DMS153 (cell line): Measurements from ENCODE around the gene MAPK4.

ENCODE experiments used
- DNase-seq: peaks from one replicate; lab custom pipeline; 2025; lab: John Stamatoyannopoulos, UW

Gene MAPK4

DNA sequence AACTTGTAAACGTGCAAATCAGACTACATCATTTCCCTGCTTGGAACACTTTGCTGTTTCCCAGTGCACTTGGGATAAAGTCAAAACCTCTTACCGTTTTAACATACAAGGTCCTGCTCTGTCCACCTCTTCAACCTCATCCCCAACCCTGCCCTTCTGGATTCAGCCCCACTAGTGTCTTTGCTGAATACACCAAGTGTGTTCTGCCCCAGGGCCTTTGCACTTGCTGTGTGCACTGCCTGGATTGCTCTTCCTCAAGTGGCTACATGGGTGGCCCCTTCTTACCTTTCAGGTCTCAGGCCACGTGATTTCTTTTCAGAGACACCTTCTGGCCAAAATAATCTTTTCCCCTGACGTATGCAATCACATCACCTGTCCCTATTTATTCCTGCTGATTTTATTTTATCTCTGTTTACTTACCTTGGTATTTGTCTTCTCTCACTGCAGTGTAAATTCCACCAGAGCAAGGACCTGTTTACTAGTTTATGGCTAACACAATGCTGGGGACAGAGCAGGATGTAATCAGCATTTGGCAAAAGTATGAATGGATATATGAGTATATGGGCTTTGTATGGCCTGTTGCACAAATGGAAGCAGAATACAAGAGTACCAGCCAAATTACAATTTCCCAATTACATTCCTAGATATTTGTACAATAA is 63.9 kb downstream of the MAPK4 start:
- DNase-seq: no peak

GRCh38 chr18:50624981-50625380 is 65.1 kb downstream of the MAPK4 start:
- DNase-seq: no peak

DNA sequence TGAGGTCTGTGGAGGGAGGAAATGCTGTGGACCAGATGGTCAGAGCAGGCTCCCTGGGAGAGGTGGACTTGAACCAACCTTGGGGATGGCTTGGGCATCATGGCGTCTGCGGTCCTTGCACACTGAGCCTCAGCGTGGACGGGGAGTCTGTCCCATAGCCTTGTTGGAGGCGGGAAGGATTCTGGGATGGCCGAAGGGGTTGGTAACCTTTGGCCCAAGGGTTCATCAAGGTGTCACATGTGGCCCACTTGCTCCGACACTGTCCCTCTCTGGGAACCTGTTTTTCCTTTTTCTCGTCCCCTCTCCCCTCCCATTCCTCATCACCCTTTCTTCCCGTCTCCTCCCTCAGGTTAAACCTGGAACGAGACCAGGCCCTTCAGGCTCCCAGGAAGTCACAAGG is 66.4 kb downstream of the MAPK4 start:
- no peak for DNase-seq

DNA sequence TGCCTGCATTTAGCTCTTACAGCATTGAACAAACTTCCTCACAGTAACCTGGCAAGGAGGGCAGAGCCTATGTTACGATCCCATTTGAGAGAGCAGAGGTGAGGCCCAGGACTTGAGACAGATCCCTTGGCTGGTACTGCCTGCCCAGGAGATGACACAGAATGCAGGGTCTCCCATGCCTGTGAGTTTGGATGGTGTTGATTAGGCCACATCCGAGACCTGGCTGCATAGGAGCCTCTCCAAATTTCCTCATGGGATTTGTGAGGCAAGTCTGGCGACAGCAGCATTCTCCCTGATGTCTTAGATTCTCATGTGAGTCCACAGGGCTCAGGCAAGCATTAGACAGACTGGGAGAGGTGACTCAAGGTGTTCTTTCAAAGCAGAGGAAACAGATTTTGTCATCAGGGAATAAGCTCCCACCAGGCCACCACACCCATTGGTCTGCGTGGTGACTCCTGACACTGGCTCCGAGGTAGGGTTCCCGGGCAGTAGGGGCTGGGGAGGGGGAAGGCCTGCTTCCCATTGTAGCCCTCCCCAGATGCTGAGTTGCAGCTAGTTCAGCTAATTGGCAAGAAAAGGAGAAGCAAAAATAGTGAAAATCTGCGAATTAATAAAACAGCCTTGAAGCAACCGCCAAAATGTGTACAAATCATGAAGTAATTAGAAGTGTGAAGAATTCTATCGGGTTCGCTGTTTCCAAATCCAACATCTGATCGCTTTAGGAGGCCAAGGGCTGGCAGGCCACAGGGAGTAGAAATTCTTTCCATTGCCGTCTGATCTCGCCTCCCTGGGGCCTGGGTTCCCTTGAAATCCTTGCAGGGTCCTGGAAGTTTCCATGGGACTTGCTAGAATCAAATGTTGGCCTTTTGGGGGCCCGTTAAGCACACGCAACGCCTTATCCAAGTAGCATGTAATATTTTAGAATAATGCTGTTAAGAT is 68.0 kb downstream of the MAPK4 start:
- no peak for DNase-seq

DNA sequence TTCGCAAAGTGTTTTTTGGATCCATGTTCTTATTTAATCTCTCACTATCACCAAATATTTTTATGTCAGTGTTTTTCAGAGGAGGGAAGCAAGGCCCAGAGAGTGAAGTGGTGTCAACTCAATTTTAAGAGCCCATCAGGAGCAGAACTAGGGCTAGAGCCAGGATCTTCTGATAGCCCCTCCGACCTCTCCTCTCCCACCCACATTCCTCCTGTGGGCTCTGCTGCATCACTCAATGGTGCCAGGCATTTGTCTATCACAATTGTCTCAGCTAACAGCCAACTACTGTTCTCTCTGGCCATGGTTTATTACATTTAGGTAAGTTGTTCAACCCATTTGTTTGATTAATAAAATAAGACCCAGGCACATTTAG is 68.6 kb downstream of the MAPK4 start:
- DNase-seq: no peak

GRCh38 chr18:50629148-50629631 is 69.3 kb downstream of the MAPK4 start:
- DNase-seq: peak; percentile 87

DNA sequence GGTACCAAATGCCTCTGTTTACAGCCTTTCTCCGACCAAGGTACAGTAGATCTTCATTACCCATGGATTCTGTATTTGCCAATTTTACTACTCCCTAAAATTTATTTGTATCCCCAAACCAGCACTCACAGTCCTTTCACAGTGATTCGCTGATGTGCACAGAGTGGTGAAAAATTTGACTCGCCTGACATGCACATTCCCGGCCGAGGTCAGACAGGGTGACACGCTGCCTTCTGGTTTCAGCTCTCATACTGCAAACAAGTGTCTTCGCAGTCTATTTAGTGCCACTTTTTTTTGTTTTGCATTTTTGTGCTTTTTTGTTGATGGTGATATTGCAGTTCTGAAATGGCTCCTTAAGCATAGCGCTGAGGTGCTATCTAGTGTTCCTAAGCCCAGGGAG is 71.0 kb downstream of the MAPK4 start:
- DNase-seq: no peak

- peak; percentile 40 for DNase-seq
These were observed 73.1 kb downstream of the MAPK4 start for GRCh38 chr18:50632895-50633515.

DNA sequence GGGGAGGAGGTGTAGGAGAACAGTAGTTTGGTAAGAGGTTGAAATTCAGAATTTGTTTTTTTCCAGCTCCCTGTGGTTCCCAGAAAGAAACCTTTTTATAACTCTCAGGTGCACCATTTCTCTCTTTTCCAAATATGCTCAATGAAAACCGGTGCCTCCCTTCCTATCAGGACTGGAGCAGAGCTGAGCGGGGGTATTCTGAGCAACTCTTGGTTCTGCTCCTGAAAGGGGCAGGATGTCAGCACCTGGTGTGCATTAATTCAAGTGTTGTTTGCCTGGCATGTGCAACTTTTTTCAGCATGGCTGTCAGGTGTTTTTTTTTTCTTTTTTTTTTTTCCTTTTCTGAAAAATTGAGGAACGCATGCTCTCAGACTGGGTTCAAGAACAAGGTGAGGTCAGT is 74.1 kb downstream of the MAPK4 start:
- DNase-seq: no peak

DNA sequence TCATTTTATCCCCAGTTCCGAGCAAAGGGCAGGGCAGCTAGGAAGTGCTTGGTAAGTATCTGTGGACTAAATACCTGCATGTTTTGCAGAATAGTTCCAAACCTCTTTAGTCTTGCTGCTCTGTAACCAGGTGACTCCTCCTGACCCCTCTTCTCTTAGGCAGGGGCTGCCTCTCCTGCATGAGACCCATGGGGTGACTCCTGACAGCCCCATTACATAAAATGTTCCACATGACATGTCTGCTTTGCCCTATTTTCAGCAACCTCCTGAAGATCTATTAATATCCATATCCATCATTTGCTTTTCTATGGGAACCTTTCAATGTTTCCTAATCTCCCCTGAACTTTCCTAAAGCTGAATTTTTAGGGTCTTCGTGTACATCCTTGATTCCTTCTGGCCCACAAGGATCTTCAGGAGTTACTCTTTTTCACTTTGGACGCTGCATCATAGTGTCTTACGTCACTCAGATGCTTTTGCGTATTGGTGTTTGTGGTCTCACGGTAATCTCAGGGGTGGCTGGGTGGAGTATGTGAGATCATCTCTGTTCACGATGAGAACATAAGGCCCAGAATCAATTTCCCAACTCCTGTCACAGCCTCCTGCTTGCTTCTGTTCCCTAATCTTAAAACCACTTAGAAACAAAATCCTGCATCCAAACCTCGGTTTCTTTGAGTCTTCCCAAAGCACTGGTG is 76.6 kb downstream of the MAPK4 start:
- DNase-seq: no peak

DNA sequence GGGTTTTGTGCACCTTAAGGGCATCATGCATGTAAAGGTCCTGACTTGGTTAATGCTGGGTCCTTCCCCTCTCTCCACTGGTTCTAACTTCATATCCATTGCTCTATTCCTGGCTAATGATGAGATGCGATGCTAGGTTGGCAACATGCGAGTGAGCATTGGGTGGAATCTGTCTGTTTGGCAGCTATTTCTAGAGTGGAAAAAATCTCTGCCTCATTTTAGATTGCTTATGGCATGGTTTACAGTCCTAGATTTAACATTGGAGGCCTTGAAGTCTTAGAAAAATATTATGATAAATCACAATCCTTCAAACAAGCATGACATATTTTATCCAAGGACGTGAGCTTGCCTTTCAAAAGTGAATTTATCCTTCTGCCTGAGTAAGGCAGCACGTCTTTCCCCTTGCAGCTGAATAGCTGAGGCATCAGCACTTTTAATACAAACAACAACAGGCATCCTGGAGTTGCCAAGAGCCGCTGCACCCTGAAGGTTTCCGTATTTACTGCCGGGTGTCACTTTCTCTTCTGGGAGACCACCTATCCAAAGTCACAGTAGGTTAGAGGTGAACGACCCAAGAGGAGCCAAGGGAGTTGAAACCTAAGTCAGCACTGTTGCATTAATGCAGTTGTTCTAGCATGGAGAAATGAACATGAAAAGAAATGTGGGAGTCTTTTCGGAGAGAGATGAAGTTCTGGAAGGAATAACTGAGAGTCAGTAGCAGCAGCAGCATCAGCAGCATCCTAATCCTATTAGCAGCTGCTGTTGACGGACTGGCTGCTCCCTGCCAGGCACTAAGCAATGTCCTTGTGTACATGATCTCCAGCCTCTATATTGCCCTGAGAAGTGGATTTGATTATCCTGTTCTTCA is 78.4 kb downstream of the MAPK4 start:
- no peak for DNase-seq

DNA sequence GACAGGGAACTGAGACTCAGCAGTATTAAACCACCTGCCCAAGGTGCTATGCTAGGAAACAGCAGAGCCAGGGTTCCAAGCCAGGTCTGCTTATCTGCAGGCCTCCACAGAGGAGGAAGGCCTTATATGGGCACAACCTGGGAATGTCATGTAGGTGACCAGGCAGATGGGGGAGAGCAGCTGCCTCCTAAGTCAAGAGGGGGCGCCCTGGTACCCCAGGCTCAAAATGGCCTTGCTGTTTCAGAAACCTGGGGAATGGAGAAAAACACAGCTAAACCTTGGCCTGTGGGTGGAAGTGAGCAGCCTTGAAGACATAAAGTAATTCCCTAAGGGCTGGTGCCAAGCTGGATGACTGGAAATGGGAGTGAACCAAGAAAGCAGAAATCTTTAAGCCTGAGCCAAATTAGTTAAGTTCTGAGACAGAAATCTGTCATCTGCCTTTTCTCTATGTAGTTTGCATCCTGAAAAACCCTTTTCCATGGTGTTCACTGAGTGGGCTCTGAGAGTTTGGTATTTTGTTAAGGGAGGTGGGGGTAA is 79.1 kb downstream of the MAPK4 start:
- no peak for DNase-seq

DNA sequence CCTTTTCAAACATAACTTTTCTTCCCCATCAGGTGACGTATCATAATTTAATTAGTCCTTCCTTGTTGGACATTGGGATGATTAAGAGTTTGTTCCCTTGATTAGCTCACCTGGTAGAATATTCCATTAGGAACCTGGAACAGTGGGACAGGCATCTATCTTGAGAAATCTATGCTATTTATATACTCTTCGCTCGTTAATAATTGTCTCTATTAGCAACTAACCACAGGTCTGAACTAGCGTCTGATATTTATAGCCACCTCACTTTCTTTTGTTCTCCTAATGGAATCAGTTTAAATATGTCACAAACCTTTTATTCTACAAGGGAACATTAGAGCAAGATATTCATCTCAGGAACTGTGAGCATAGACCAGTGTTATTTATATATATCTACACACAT is 79.8 kb downstream of the MAPK4 start:
- DNase-seq: no peak

DNA sequence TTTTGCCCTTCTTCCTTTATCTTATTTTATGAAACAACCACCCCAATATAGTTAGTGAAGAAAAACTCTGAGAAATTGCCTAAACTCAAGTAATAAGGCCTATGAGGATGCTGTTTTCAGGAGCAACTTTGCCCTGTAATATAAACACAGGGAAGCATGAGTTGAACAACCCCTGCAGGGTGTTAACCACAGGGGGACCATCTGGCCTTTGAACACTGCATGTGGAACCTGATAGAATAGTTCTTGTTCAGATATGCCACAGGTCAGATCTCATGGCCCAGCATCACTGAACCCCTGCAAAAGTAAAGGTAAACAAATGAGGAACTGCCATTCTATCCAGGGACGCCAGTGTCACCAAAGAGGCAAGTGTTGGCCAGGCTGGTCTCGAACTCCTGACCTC is 82.6 kb downstream of the MAPK4 start:
- DNase-seq: no peak

DNA sequence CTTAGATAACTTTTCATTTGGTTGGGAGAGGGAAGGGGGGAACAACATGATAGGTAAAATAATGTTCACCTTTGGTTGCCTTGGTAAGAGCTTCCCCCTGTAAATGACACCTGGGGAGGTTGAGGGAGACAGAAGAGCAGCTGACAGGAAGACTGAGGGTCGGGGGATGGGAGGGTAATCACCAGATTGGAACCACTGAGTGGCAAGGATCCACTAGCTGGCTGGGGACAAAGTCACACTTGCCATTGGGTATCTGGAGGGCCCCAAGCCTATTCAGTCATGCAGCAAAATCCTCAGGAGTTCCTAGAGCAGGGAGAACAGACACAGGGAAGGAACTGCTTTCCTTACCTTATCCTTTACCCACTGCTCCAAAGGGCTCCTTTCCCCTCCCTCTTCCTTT is 84.3 kb downstream of the MAPK4 start:
- no peak for DNase-seq

GRCh38 chr18:50644807-50645206 is 84.9 kb downstream of the MAPK4 start:
- no peak for DNase-seq

DNA sequence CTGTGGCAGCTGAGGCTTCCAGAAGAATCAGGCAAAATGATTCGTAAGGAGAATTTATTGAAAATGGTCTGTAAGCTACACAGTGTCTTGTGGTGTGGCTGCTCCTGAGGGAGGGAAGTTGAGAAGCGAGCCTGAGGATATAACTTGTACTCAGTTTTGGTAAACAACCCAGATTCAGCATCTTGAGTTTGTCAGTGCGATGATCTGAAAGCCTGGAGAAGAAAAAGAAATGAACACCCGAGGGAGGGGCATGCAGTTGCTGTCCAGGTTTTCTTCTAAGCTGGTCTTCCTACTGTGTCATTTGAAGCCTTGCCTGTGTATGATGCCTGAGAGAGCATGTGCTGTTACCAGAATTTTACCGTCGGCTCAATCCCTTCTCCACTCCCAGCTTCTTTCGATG is 87.3 kb downstream of the MAPK4 start:
- DNase-seq: no peak

GRCh38 chr18:50647792-50648191 is 87.9 kb downstream of the MAPK4 start:
- no peak for DNase-seq

DNA sequence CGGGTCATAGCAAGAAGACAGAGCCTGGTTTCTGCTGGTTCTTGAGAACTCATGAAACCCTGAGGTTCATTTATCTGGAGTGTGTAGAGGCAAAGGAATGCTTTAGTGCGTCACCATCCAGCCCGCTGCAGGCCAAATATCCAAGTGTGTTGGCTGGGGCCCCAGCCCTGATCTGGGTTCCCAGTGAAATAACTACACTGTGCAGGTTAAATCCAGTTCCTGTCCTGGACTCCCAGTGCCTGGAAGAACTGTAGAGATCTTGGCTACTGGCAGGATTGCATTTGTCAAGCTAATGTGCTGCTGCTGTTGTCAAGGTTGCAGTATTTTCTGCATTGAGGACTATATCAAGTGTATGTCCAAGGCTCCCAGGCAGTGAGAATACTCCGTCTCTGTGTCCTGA is 89.9 kb downstream of the MAPK4 start:
- no peak for DNase-seq

DNA sequence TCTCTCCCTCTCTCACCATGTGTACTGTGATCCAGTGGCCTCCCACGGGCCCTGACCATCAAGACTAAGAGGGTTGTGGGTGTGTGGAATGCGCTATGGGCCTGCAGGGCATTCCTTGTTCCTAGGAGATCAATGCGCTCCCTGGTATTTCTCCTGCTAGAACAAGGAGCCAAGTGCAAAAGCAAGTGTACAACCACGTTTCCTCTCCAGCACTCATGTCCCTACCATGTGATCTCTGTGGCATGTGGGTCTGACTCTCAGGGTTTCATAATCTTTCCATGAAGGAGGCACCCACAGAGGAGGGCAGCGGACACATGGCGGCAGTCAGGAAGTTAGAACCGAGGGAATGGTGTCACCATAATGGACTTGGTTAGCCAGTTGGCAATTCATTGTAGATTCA is 91.4 kb downstream of the MAPK4 start:
- DNase-seq: no peak
